Breast epithelium (tissue), 3 donors: ENCODE data around the gene PTPRA.

ENCODE experiments used
- CTCF ChIP-seq, 3 donors: fragments of 450-650 bp; IDR thresholded peaks; one replicate each; pipeline ENCODE4 v1.5.1; 2016 to 2017; ENCODE audit warnings: antibody characterized with exemption in 3 of 3, mild to moderate bottlenecking in 3 of 3, moderate library complexity in 3 of 3
- POLR2A ChIP-seq: fragments of 450-650 bp; IDR thresholded peaks from one replicate; pipeline ENCODE4 v1.6.1; 2016; ENCODE audit warnings: antibody characterized with exemption, mild to moderate bottlenecking, moderate library complexity
- POLR2AphosphoS5 ChIP-seq, 3 donors: sonication (generic); formaldehyde crosslinking; IDR thresholded peaks; one replicate each; pipeline ENCODE4 v1.6.1; 2017; ENCODE audit warnings: antibody characterized with exemption in 3 of 3

GRCh38 chr20:2914160-2914559, 40.9 kb downstream of the PTPRA start:
- TF ChIP-seq CTCF (IDR thresholded peaks at IDR 0.05), result no peak
- TF ChIP-seq POLR2A, result no peak
- TF ChIP-seq POLR2AphosphoS5 (IDR thresholded peaks at IDR 0.05), result no peak
